Measurements from ENCODE around the gene NR2E1. TPM values are rescaled to one million over a fixed set of nuclear protein-coding genes. Genes with fewer than 3 reads are reported as not detected.

The NR2E1 gene
- total RNA-seq, 4 donors from 2014 or later: not detected

DNA sequence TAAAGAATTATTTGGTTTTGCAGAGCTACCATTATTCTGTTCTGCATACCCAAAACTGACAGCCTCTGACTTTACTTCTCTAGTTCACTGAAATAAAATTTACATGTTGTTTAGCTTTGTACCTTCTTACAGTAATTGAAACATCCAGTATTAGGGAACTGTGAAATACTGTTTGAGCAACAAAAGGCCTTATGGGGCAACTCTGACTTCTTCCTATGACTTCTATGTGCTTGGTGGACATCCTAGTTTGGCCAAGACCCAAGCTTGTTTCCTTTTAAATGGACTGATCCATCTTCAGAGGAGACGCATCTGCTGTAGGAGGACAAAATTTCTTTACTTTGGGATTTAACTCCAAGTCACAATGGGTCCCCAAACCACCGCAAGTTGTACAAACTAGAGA lies 44.7 kb downstream of the NR2E1 start:
- intact Hi-C loops (cut with DNase I; ENCODE audit: low total_unique reads) (no loop called here), in situ Hi-C loops (cut with MboI; ENCODE audit: low pct_ligation_motif_present in 1 of 4, low pct_unique_long_range_greater_than_20kb in 1 of 4, low sequenced_read_pairs in 3 of 4) (no loop called here)
- H3K9me3 ChIP-seq: no peaks in the 10 kb centered on the region
- H3K27me3 ChIP-seq: no peaks in the 10 kb centered on the region
- no peak for TF ChIP-seq POLR2A (IDR thresholded peaks at IDR 0.05)
- no peak for TF ChIP-seq EP300 (IDR thresholded peaks at IDR 0.05; ENCODE audit: low read depth)
- no peak for TF ChIP-seq POLR2AphosphoS5 (IDR thresholded peaks at IDR 0.05)
- TF ChIP-seq, protein P1, sequence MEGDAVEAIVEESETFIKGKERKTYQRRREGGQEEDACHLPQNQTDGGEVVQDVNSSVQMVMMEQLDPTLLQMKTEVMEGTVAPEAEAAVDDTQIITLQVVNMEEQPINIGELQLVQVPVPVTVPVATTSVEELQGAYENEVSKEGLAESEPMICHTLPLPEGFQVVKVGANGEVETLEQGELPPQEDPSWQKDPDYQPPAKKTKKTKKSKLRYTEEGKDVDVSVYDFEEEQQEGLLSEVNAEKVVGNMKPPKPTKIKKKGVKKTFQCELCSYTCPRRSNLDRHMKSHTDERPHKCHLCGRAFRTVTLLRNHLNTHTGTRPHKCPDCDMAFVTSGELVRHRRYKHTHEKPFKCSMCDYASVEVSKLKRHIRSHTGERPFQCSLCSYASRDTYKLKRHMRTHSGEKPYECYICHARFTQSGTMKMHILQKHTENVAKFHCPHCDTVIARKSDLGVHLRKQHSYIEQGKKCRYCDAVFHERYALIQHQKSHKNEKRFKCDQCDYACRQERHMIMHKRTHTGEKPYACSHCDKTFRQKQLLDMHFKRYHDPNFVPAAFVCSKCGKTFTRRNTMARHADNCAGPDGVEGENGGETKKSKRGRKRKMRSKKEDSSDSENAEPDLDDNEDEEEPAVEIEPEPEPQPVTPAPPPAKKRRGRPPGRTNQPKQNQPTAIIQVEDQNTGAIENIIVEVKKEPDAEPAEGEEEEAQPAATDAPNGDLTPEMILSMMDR (IDR thresholded peaks at IDR 0.05): no peak
- H3K27ac ChIP-seq: no peak overlapping the region
- H3K4me1 ChIP-seq: no peaks in the 10 kb centered on the region
- 94 to 100% methylated on average over 1 to 2 of the region's 2 CpGs for WGBS, 2 donors (ENCODE audit: low coverage in 1 of 2)
- no peak for DNase-seq
- peaks cover 0 to 21% (median 4%) of the 10 kb centered on the region in 4 donors for H3K36me3 ChIP-seq
- H3K4me3 ChIP-seq: no peak overlapping the region

DNA sequence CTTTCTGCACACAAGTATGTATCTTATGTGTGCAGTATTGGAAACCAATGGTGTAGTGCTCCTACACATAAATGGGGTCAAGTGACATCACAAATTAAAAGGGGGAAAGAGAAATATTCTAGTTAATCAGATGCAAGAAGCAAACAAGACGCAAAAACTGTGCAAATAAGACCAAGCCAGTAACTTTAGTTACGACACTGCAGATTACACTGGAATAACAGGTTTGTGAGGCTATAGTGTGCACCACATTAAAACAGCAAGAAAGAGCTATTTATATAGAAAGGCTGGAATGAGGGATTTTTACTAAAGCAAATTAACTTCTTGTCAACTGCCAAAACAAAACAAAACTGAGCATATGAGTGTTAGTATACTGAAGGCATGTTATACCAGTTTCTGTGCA lies 45.8 kb downstream of the NR2E1 start:
- no peak overlapping the region for H3K27ac ChIP-seq
- 83 to 86% methylated on average over 1 to 2 of the region's 2 CpGs for WGBS, 2 donors (ENCODE audit: low coverage in 1 of 2)
- intact Hi-C loops (cut with DNase I; ENCODE audit: low total_unique reads): no loop called here
- no peak for DNase-seq
- TF ChIP-seq POLR2AphosphoS5 (IDR thresholded peaks at IDR 0.05): no peak
- TF ChIP-seq EP300 (IDR thresholded peaks at IDR 0.05; ENCODE audit: low read depth): no peak
- TF ChIP-seq POLR2A (IDR thresholded peaks at IDR 0.05): no peak
- TF ChIP-seq, protein P1 (IDR thresholded peaks at IDR 0.05): no peak
- H3K4me3 ChIP-seq: no peak overlapping the region
- no peaks in the 10 kb centered on the region for H3K9me3 ChIP-seq
- H3K36me3 ChIP-seq: peaks cover 0 to 21% (median 7%) of the 10 kb centered on the region in 4 donors
- in situ Hi-C loops (cut with MboI; ENCODE audit: low pct_ligation_motif_present in 1 of 4, low pct_unique_long_range_greater_than_20kb in 1 of 4, low sequenced_read_pairs in 3 of 4): no loop called here
- no peaks in the 10 kb centered on the region for H3K4me1 ChIP-seq
- no peaks in the 10 kb centered on the region for H3K27me3 ChIP-seq

DNA sequence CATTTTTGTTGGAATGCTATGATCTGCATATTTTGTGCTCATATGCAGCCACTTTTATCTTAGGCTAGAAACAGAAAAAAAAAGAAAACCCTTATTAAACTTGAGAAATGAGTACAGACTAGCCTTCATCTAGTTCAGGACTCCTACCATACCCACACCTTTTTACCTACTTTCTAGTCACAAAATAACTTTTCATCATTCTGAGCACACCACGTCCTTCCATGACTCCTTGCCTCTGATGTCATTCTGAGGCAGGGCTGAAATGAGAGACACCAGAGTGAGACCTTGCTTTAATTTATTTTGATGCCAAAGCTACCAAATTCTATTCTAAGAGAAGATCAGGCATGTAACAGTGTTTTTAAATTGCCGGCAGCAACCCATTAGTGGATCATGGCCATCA lies 56.2 kb downstream of the NR2E1 start:
- no peaks in the 10 kb centered on the region for H3K27me3 ChIP-seq
- no peak overlapping the region for H3K4me3 ChIP-seq
- peaks cover 0 to 37% (median 15%) of the 10 kb centered on the region in 4 donors for H3K36me3 ChIP-seq
- 86 to 92% methylated on average over 2 of the region's 2 CpGs for WGBS, 2 donors (ENCODE audit: low coverage in 1 of 2)
- TF ChIP-seq EP300 (IDR thresholded peaks at IDR 0.05; ENCODE audit: low read depth) (no peak), POLR2A (IDR thresholded peaks at IDR 0.05) (no peak), POLR2AphosphoS5 (IDR thresholded peaks at IDR 0.05) (no peak)
- TF ChIP-seq, protein P1 (IDR thresholded peaks at IDR 0.05): no peak
- in situ Hi-C loops (cut with MboI; ENCODE audit: low pct_ligation_motif_present in 1 of 4, low pct_unique_long_range_greater_than_20kb in 1 of 4, low sequenced_read_pairs in 3 of 4): no loop called here
- DNase-seq: no peak
- no peaks in the 10 kb centered on the region for H3K9me3 ChIP-seq
- intact Hi-C loops (cut with DNase I; ENCODE audit: low total_unique reads): no loop called here
- H3K4me1 ChIP-seq: no peaks in the 10 kb centered on the region
- no peak overlapping the region for H3K27ac ChIP-seq

DNA sequence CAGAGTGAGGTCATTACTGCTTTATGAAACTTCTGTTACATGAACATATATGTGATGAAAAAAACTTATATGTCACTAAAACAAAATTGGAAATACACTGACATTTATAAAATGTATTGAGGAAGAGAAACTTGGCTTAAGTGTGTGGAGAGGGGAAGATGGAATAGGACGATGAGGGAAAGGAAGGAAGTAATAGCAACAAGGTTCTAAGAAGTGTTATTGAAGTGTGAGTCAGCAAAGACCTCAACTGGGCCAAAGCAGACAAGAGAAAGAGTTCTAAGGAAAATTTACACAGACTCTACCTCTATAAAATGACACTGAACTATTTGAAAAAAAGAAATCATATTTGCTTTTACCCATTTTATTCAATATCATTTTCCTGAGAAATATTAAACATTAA lies 56.7 kb downstream of the NR2E1 start:
- TF ChIP-seq POLR2AphosphoS5 (IDR thresholded peaks at IDR 0.05): no peak
- TF ChIP-seq, protein P1 (IDR thresholded peaks at IDR 0.05): no peak
- DNase-seq: no peak
- H3K27me3 ChIP-seq: no peaks in the 10 kb centered on the region
- no peaks in the 10 kb centered on the region for H3K4me1 ChIP-seq
- WGBS, 2 donors (ENCODE audit: low coverage in 1 of 2): 36 to 77% methylated on average over 1 of the region's 1 CpG
- H3K36me3 ChIP-seq: peaks cover 0 to 37% (median 15%) of the 10 kb centered on the region in 4 donors
- H3K27ac ChIP-seq: no peak overlapping the region
- intact Hi-C loops (cut with DNase I; ENCODE audit: low total_unique reads) (no loop called here), in situ Hi-C loops (cut with MboI; ENCODE audit: low pct_ligation_motif_present in 1 of 4, low pct_unique_long_range_greater_than_20kb in 1 of 4, low sequenced_read_pairs in 3 of 4) (no loop called here)
- H3K9me3 ChIP-seq: no peaks in the 10 kb centered on the region
- no peak overlapping the region for H3K4me3 ChIP-seq

Measured in transverse colon (tissue), 4 donors.